SH-SY5Y (cell line): ENCODE results near the gene PCDHA2.

Experiments used
- GATA2 ChIP-seq: IDR thresholded peaks from 2 replicates; pipeline ENCODE4 v1.6.1; 2011; ENCODE audit warnings: mild to moderate bottlenecking, low read depth, low read length
- GATA3 ChIP-seq: IDR thresholded peaks from 2 replicates; pipeline ENCODE4 v1.6.1; 2011; ENCODE audit warnings: low read depth, mild to moderate bottlenecking, low read length, moderate library complexity

PCDHA2 gene

GRCh38 chr5:140794595-140795258 is at the start of gene PCDHA2:
Gene PCDHA2 (plus strand): TSS chr5:140794852.
- TF ChIP-seq GATA2 (no peak), GATA3 (no peak)

- no peak for TF ChIP-seq GATA3
- no peak for TF ChIP-seq GATA2
Observed at GRCh38 chr5:140753561-140753960, 41.1 kb upstream of the PCDHA2 start.

GRCh38 chr5:140764177-140764973 is 30.3 kb upstream of the PCDHA2 start:
- no peak for TF ChIP-seq GATA3
- no peak for TF ChIP-seq GATA2

- TF ChIP-seq GATA3 (no peak), GATA2 (no peak)
Observed at GRCh38 chr5:140767444-140767843, 27.2 kb upstream of the PCDHA2 start.

- TF ChIP-seq GATA3: no peak
- TF ChIP-seq GATA2: no peak
Observed at GRCh38 chr5:140780512-140780911, 14.1 kb upstream of the PCDHA2 start.

- TF ChIP-seq GATA3 (no peak), GATA2 (no peak)
Observed at GRCh38 chr5:140785905-140786686, 8.6 kb upstream of the PCDHA2 start, which contains the start of gene PCDHA1. Gene PCDHA1 (plus strand): TSS chr5:140786140.

- TF ChIP-seq GATA3 (no peak), GATA2 (no peak)
Observed at GRCh38 chr5:140791089-140791488, 3.6 kb upstream of the PCDHA2 start.

GRCh38 chr5:140795259-140795641 is 598 bp downstream of the PCDHA2 start:
- TF ChIP-seq GATA2 (no peak), GATA3 (no peak)

GRCh38 chr5:140796718-140797095 is 2.1 kb downstream of the PCDHA2 start:
- TF ChIP-seq GATA3 (no peak), GATA2 (no peak)

GRCh38 chr5:140800816-140801493 is 6.3 kb downstream of the PCDHA2 start, which contains the start of gene PCDHA3:
Gene PCDHA3 (plus strand): TSS chr5:140801057.
- no peak for TF ChIP-seq GATA2
- no peak for TF ChIP-seq GATA3

- TF ChIP-seq GATA2 (no peak), GATA3 (no peak)
Observed at GRCh38 chr5:140801494-140801841, 6.8 kb downstream of the PCDHA2 start.

- TF ChIP-seq GATA3: no peak
- TF ChIP-seq GATA2: no peak
Observed at GRCh38 chr5:140802781-140803271, 8.2 kb downstream of the PCDHA2 start.

- TF ChIP-seq GATA2 (no peak), GATA3 (no peak)
Observed at GRCh38 chr5:140806834-140807775, 12.5 kb downstream of the PCDHA2 start, which contains the start of gene PCDHA4. Gene PCDHA4 (plus strand): TSS chr5:140807068.

GRCh38 chr5:140808889-140809291 is 14.2 kb downstream of the PCDHA2 start:
- TF ChIP-seq GATA2: no peak
- TF ChIP-seq GATA3: no peak
